Mesenchymal stem cell (in vitro differentiated cells and primary cell): ENCODE results near the gene DNAJB7.
"Not testable (repeated sequence)": the region's sequence is repeated elsewhere in the genome, so short reads cannot be mapped to it uniquely, and the experiment has no call there.

Source experiments
- DNase-seq: peaks from one replicate; pipeline ENCODE4 v3.0.0-alpha.2; 2013
- H2AFZ ChIP-seq: one replicate; pipeline ENCODE4 v1.6.1; 2013; ENCODE audit warnings: low read depth, mild to moderate bottlenecking, control low read depth, inconsistent platforms, low read length, moderate library complexity
- H2AK5ac ChIP-seq: 2 replicates; pipeline ENCODE4 v1.6.1; 2013; ENCODE audit warnings: low read length, moderate library complexity, mild to moderate bottlenecking, inconsistent platforms; ENCODE audit not compliant: severe bottlenecking
- H2BK120ac ChIP-seq: one replicate; pipeline ENCODE4 v1.6.1; 2013; ENCODE audit warnings: low read depth, mild to moderate bottlenecking, inconsistent platforms, low read length, moderate library complexity
- H2BK12ac ChIP-seq, 2 experiments: one replicate each; pipeline ENCODE4 v1.6.1; 2013; ENCODE audit warnings: inconsistent platforms in 2 of 2, low read length in 2 of 2, mild to moderate bottlenecking in 2 of 2, moderate library complexity in 2 of 2, control low read depth in 1 of 2
- H2BK15ac ChIP-seq: one replicate; pipeline ENCODE4 v1.6.1; 2013; ENCODE audit warnings: mild to moderate bottlenecking, low read depth, inconsistent platforms; ENCODE audit not compliant: poor library complexity, severe bottlenecking
- H2BK5ac ChIP-seq: 2 replicates; pipeline ENCODE4 v1.6.1; 2013; ENCODE audit warnings: low read depth, mild to moderate bottlenecking, low read length, control low read depth, inconsistent platforms; ENCODE audit not compliant: poor library complexity, severe bottlenecking
- H3K14ac ChIP-seq, 2 experiments: one replicate each; pipeline ENCODE4 v1.6.1; 2013; ENCODE audit warnings: inconsistent platforms in 2 of 2, low read length in 2 of 2, control low read depth in 1 of 2, mild to moderate bottlenecking in 1 of 2, moderate library complexity in 1 of 2
- H3K18ac ChIP-seq, 2 experiments: one replicate each; pipeline ENCODE4 v1.6.1; 2013; ENCODE audit warnings: inconsistent platforms in 2 of 2, low read length in 2 of 2, control low read depth in 1 of 2, low read depth in 1 of 2, mild to moderate bottlenecking in 1 of 2
- H3K23ac ChIP-seq, 2 experiments: one replicate each; pipeline ENCODE4 v1.6.1; 2013; ENCODE audit warnings: inconsistent platforms in 2 of 2, low read length in 2 of 2, mild to moderate bottlenecking in 2 of 2, moderate library complexity in 2 of 2, control low read depth in 1 of 2
- H3K27ac ChIP-seq: 2 replicates; pipeline ENCODE4 v1.5.1; 2013; ENCODE audit warnings: mild to moderate bottlenecking, moderate library complexity, low read length, control low read depth, inconsistent platforms; ENCODE audit not compliant: poor library complexity, severe bottlenecking
- H3K27me3 ChIP-seq, 2 experiments: 2 replicates each; pipeline versions ENCODE4 v1.6.1 to v1.7.0; 2013; ENCODE audit warnings: low read length in 2 of 2, mild to moderate bottlenecking in 2 of 2, moderate library complexity in 2 of 2, control low read depth in 1 of 2, inconsistent platforms in 1 of 2; ENCODE audit not compliant: control insufficient read depth in 1 of 2, insufficient read depth in 1 of 2
- H3K36me3 ChIP-seq, 2 experiments: 2 replicates each; pipeline versions ENCODE4 v1.6.1 to v1.7.0; 2013; ENCODE audit warnings: low read length in 2 of 2, control low read depth in 1 of 2, inconsistent platforms in 1 of 2, low read depth in 1 of 2, mild to moderate bottlenecking in 1 of 2; ENCODE audit not compliant: insufficient read depth in 2 of 2, control insufficient read depth in 1 of 2
- H3K4ac ChIP-seq, 2 experiments: one replicate each; pipeline ENCODE4 v1.6.1; 2013; ENCODE audit warnings: inconsistent platforms in 2 of 2, low read length in 2 of 2, mild to moderate bottlenecking in 2 of 2, moderate library complexity in 2 of 2, control low read depth in 1 of 2, low read depth in 1 of 2
- H3K4me1 ChIP-seq: 2 replicates; pipeline ENCODE4 v1.6.1; 2013; ENCODE audit warnings: low read depth, low read length, control low read depth; ENCODE audit not compliant: control insufficient read depth, insufficient read depth
- H3K4me2 ChIP-seq: 2 replicates; pipeline ENCODE4 v1.6.1; 2013; ENCODE audit warnings: low read length, mild to moderate bottlenecking, inconsistent platforms; ENCODE audit not compliant: poor library complexity, severe bottlenecking
- H3K4me3 ChIP-seq, 2 experiments: 2 replicates each; pipeline versions ENCODE4 v1.5.1 to v1.7.0; 2013; ENCODE audit warnings: low read length in 2 of 2, mild to moderate bottlenecking in 2 of 2, control low read depth in 1 of 2, low read depth in 1 of 2; ENCODE audit not compliant: insufficient read depth in 1 of 2
- H3K79me1 ChIP-seq: replicated peaks from 2 replicates; pipeline ENCODE4 v1.6.1; 2013; ENCODE audit warnings: mild to moderate bottlenecking, control low read depth, low read length, inconsistent platforms; ENCODE audit not compliant: poor library complexity, severe bottlenecking
- H3K9ac ChIP-seq: 2 replicates; pipeline ENCODE4 v1.7.0; 2013; ENCODE audit warnings: mild to moderate bottlenecking, low read length, moderate library complexity
- H3K9me3 ChIP-seq: 2 replicates; pipeline ENCODE4 v1.7.0; 2013; ENCODE audit warnings: mild to moderate bottlenecking, low read length; ENCODE audit not compliant: control insufficient read depth
- H4K8ac ChIP-seq: one replicate; pipeline ENCODE4 v1.6.1; 2013; ENCODE audit warnings: inconsistent platforms, mild to moderate bottlenecking, low read length, moderate library complexity
- H4K91ac ChIP-seq: one replicate; pipeline ENCODE4 v1.6.1; 2013; ENCODE audit warnings: mild to moderate bottlenecking, low read length, inconsistent platforms
- WGBS: methylation state at CpG from one replicate; pipeline ENCODE4 v1.1.7; 2013; ENCODE audit warnings: mixed read lengths; 5-methylcytosine and 5-hydroxymethylcytosine counted together

Gene DNAJB7

DNA sequence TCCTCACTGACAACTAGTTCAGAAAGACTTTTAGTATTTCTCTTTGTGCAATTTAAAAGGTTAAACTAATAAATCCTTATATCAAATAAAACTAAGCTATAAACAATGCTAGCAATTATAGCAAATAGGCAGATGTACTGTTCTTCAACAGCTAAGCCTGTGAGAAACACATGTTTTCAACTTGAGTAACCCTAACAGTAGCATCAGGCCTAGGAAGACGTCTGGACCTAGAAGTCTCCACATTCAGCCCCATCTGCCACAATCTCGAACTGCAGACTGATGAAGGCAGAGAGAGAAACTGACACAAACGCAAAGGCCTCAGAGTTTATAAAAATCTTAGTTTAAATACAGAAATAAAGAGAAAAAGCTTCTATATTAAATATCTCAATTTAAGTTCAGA, 8.0 kb downstream of the DNAJB7 start:
- Histone ChIP-seq H3K4me2 (peak overlapping the region; percentile 17), H2BK15ac (no peak overlapping the region), H2BK12ac (no peak overlapping the region), H3K4me3 (peak overlapping the region in 1 of 2 experiments; percentile 95), H2BK120ac (no peak overlapping the region), H2BK5ac (no peak overlapping the region), H3K36me3 (peaks cover 7 to 41% of the 10 kb centered on the region in 2 experiments), H3K9me3 (no peaks in the 10 kb centered on the region), H2AK5ac (no peak overlapping the region), H4K91ac (no peak overlapping the region), H3K9ac (peak overlapping the region; percentile 100), H4K8ac (no peak overlapping the region), H3K18ac (no peak overlapping the region), H3K79me1 (peaks cover 5% of the 10 kb centered on the region), H3K14ac (no peak overlapping the region), H3K27me3 (no peaks in the 10 kb centered on the region), H3K23ac (no peak overlapping the region), H3K4me1 (peaks cover 11% of the 10 kb centered on the region), H3K4ac (no peak overlapping the region), H3K27ac (no peak overlapping the region), H2AFZ (no peak overlapping the region)
- 67% methylated on average over 1 of the region's 3 CpGs for WGBS
- peak; percentile 18 for DNase-seq

DNA sequence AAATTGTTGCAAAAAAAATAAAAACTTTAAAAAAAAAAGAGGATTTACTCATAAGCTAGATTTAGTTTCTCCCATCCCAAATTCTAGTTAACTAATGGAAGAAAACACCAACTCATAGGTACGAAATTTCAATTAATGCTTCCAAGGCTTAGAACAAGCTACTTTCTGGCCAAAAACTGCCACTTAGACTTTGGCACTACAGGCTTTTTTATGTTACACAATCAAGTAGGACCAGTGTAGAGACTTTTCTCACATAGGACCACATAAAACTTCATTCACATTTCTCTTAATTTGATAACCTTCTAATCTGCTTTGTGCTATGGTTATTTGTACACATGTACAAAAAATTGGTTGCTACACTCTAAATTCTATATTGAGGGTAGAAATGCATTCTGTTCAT, 8.6 kb downstream of the DNAJB7 start:
- Histone ChIP-seq H2BK120ac (no peak overlapping the region), H2AFZ (no peak overlapping the region), H3K79me1 (peaks cover 6% of the 10 kb centered on the region), H2AK5ac (no peak overlapping the region), H3K36me3 (peaks cover 9 to 48% of the 10 kb centered on the region in 2 experiments), H4K8ac (no peak overlapping the region), H3K4me1 (peaks cover 11% of the 10 kb centered on the region), H3K4ac (no peak overlapping the region), H3K9ac (peak overlapping the region; percentile 100), H3K27me3 (no peaks in the 10 kb centered on the region), H2BK15ac (no peak overlapping the region), H3K4me2 (no peak overlapping the region), H2BK5ac (no peak overlapping the region), H3K9me3 (no peaks in the 10 kb centered on the region), H3K4me3 (peak overlapping the region in 1 of 2 experiments; percentile 95), H3K18ac (no peak overlapping the region), H3K14ac (no peak overlapping the region), H3K27ac (no peak overlapping the region), H2BK12ac (no peak overlapping the region), H4K91ac (no peak overlapping the region), H3K23ac (no peak overlapping the region)
- WGBS = 96% methylated on average over 1 of the region's 1 CpG
- no peak for DNase-seq

DNA sequence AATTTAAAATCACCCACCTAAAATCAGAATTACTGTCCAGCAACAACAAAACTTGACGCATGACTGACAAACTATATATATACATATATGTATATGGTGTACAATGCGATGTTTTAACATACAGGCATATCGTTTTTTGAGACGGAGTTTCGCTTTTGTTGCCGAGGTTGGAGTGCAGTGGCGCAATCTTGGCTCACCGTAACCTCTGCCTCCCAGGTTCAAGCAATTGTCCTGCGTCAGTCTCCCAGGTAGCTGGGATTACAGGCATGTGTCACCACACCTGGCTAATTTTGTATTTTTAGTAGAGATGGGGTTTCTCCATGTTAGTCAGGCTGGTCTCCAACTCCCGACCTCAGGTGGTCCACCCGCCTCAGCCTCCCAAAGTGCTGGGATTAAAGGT, 16.1 kb downstream of the DNAJB7 start:
- not testable (repeated sequence) for H4K8ac ChIP-seq, H3K4me1 ChIP-seq, H3K9ac ChIP-seq, H3K4ac ChIP-seq, H3K23ac ChIP-seq, H3K9me3 ChIP-seq, H2BK5ac ChIP-seq, DNase-seq, H3K4me3 ChIP-seq, H2BK15ac ChIP-seq, H4K91ac ChIP-seq, H2AFZ ChIP-seq, H3K18ac ChIP-seq, H3K4me2 ChIP-seq, H2BK12ac ChIP-seq, H3K14ac ChIP-seq, H3K27ac ChIP-seq, H2BK120ac ChIP-seq, H2AK5ac ChIP-seq, H3K27me3 ChIP-seq
- Histone ChIP-seq H3K79me1 (peaks cover 17% of the 10 kb centered on the region), H3K36me3 (peaks cover 33 to 99% of the 10 kb centered on the region in 2 experiments)
- WGBS = 97% methylated on average over 10 of the region's 11 CpGs

DNA sequence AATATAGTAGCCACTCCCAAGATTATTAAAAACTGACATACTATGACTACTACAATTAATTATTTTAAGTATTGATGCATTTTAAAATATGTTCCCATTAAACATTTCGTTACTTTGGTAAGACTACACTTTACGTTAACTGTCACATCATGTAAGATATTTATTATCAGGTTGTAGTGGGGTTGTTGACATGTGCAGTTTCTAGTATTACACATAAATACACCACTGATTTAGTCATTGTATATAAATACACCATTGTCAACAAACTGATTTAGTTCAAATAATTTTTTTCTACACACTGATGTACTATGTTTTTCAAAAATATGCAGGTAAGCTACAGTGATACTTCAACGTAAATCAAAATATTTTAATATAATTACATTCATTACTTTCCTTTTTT, 17.0 kb downstream of the DNAJB7 start:
- Histone ChIP-seq H2BK5ac (no peak overlapping the region), H2BK12ac (no peak overlapping the region), H3K4me3 (no peak overlapping the region), H3K4me2 (no peak overlapping the region), H2BK15ac (no peak overlapping the region), H3K9ac (no peak overlapping the region), H3K14ac (no peak overlapping the region), H4K91ac (no peak overlapping the region), H3K27ac (no peak overlapping the region), H3K18ac (no peak overlapping the region), H2BK120ac (no peak overlapping the region), H3K4me1 (peaks cover 1% of the 10 kb centered on the region), H2AFZ (no peak overlapping the region), H3K79me1 (peaks cover 17% of the 10 kb centered on the region), H3K23ac (no peak overlapping the region), H3K4ac (no peak overlapping the region), H3K36me3 (peaks cover 32 to 99% of the 10 kb centered on the region in 2 experiments), H2AK5ac (no peak overlapping the region), H3K9me3 (no peaks in the 10 kb centered on the region), H3K27me3 (no peaks in the 10 kb centered on the region), H4K8ac (no peak overlapping the region)
- WGBS = no CpG with 5 or more reads among the region's 3 CpGs
- DNase-seq = no peak
